GM12878 (cell line): ENCODE data around the gene PPP1R1C. TPM values are rescaled to one million over a fixed set of nuclear protein-coding genes. Genes with fewer than 3 reads are reported as not detected.

ENCODE experiments used
- ATAC-seq: fragments of 200-7000 bp; cut with Tn5 transposase; 3 replicates; pipeline ENCODE4 v1.9.1; 2020; ENCODE audit warnings: mild to moderate bottlenecking, moderate library complexity
- BruUV-seq: library from RNA; stranded (reverse); fragments of 400-500 nt; replicated peaks from 2 replicates; lab custom pipeline; 2021; lab: Mats Ljungman, UMichigan
- CTCF ChIA-PET: fragments of 300-600 bp; sonication (Branson Sonifier 250); formaldehyde crosslinking; extraction: SDS; loops from one replicate; lab custom pipeline; 2021; ENCODE audit warnings: inconsistent platforms; lab: Yijun Ruan, JAX
- POLR2A ChIA-PET: fragments of 350-600 bp; formaldehyde crosslinking; extraction: SDS; loops from one replicate; lab custom pipeline; 2021; ENCODE audit warnings: inconsistent platforms; lab: Charles Lee
- RAD21 ChIA-PET: fragments of 300-600 bp; sonication (Branson Sonifier 250); formaldehyde crosslinking; loops from one replicate; lab custom pipeline; 2023; ENCODE audit warnings: antibody characterized with exemption; ENCODE audit not compliant: unreplicated experiment; lab: Charles Lee
- SMC1A ChIA-PET: fragments of 300-600 bp; sonication (Branson Sonifier 250); formaldehyde crosslinking; loops from one replicate; lab custom pipeline; 2023; ENCODE audit not compliant: unreplicated experiment, uncharacterized antibody; lab: Charles Lee
- DNase-seq: peaks from one replicate; pipeline ENCODE4 v3.0.0-alpha.2; 2011; ENCODE audit warnings: low read depth, low spot score
- FAIRE-seq: peaks from 3 replicates; lab custom pipeline; 2011; peaks lifted over from hg19 to GRCh38; lab: Jason Lieb, UNC
- H2AFZ ChIP-seq: 2 replicates; pipeline ENCODE4 v1.6.0; 2011; ENCODE audit warnings: low read depth, low read length, control low read depth; ENCODE audit not compliant: control insufficient read depth
- H3K27ac ChIP-seq: 2 replicates; pipeline ENCODE4 v1.5.1; 2011; ENCODE audit warnings: control low read depth; ENCODE audit not compliant: control insufficient read depth, insufficient read depth
- H3K27me3 ChIP-seq, 2 experiments: replicated peaks in 1 of 2; 2 replicates each; pipeline versions ENCODE4 v1.6.0 to v1.6.1; 2011; ENCODE audit warnings: low read length in 1 of 2; ENCODE audit not compliant: control insufficient read depth in 2 of 2, insufficient read depth in 2 of 2
- H3K36me3 ChIP-seq, 2 experiments: 2 replicates each; pipeline ENCODE4 v1.5.1; 2011; ENCODE audit warnings: low read length in 1 of 2; ENCODE audit not compliant: control insufficient read depth in 2 of 2, insufficient read depth in 2 of 2
- H3K4me1 ChIP-seq: 2 replicates; pipeline ENCODE4 v1.6.1; 2011; ENCODE audit warnings: mild to moderate bottlenecking, low read length, moderate library complexity, mixed read lengths; ENCODE audit not compliant: control insufficient read depth, insufficient read depth
- H3K4me2 ChIP-seq: 2 replicates; pipeline ENCODE4 v1.6.0; 2011; ENCODE audit warnings: control low read depth; ENCODE audit not compliant: control insufficient read depth, insufficient read depth
- H3K4me3 ChIP-seq: fragments of 200-600 bp; sonication (generic); 2 replicates; pipeline ENCODE4 v1.5.1; 2016
- H3K79me2 ChIP-seq: 2 replicates; pipeline ENCODE4 v1.6.0; 2011; ENCODE audit warnings: low read length; ENCODE audit not compliant: control insufficient read depth, insufficient read depth
- H3K9ac ChIP-seq: 2 replicates; pipeline ENCODE4 v1.8.0; 2011; ENCODE audit warnings: low read length, control low read depth, mixed read lengths; ENCODE audit not compliant: control insufficient read depth, insufficient read depth
- H3K9me3 ChIP-seq: replicated peaks from 3 replicates; pipeline ENCODE4 v1.5.1; 2011; ENCODE audit warnings: mild to moderate bottlenecking, low read length; ENCODE audit not compliant: control insufficient read depth, insufficient read depth
- H4K20me1 ChIP-seq: 2 replicates; pipeline ENCODE4 v1.6.0; 2011; ENCODE audit not compliant: control insufficient read depth, insufficient read depth
- BACH1 ChIP-seq: fragments of 450-650 bp; IDR thresholded peaks from 2 replicates; pipeline ENCODE4 v1.6.1; 2017; ENCODE audit warnings: mild to moderate bottlenecking, borderline replicate concordance
- BMI1 ChIP-seq: fragments of 450-650 bp; IDR thresholded peaks from 2 replicates; pipeline ENCODE4 v1.6.1; 2016; ENCODE audit warnings: mild to moderate bottlenecking, moderate library complexity, borderline replicate concordance
- DPF2 ChIP-seq: fragments of 450-650 bp; IDR thresholded peaks from 2 replicates; pipeline ENCODE4 v1.6.1; 2017; ENCODE audit warnings: mild to moderate bottlenecking
- FOXK2 ChIP-seq: fragments of 450-650 bp; IDR thresholded peaks from 2 replicates; pipeline ENCODE4 v1.6.1; 2017; ENCODE audit warnings: mild to moderate bottlenecking, moderate library complexity
- HSF1 ChIP-seq: fragments of 150-350 bp; IDR thresholded peaks from 2 replicates; pipeline ENCODE4 v1.6.1; 2014; ENCODE audit warnings: mild to moderate bottlenecking, low read depth, low read length
- LARP7 ChIP-seq: fragments of 450-650 bp; IDR thresholded peaks from 2 replicates; pipeline ENCODE4 v1.6.1; 2017; ENCODE audit warnings: mild to moderate bottlenecking
- NFYA ChIP-seq: IDR thresholded peaks from 2 replicates; pipeline ENCODE4 v1.6.1; 2011; ENCODE audit warnings: low read depth, mild to moderate bottlenecking, low read length, improper control_type of control experiment, borderline replicate concordance
- RELA ChIP-seq: fragments of 450-650 bp; IDR thresholded peaks from 2 replicates; pipeline ENCODE4 v1.8.0; 2014; ENCODE audit warnings: borderline replicate concordance; ENCODE audit not compliant: partially characterized antibody
- RFX5 ChIP-seq: IDR thresholded peaks from 2 replicates; pipeline ENCODE4 v1.6.1; 2011; ENCODE audit warnings: low read depth, low read length, improper control_type of control experiment
- TCF7 ChIP-seq: IDR thresholded peaks from 2 replicates; pipeline ENCODE4 v1.6.1; 2014; ENCODE audit warnings: antibody characterized with exemption, borderline replicate concordance
- in situ Hi-C: fragments of 300-500 bp; cut with MboI; formaldehyde crosslinking; loops from 9 replicates; pipeline ENCODE4 v1.14.3; 2018; ENCODE audit warnings: mixed read lengths
- intact Hi-C: fragments of 100-400 bp; cut with micrococcal nuclease; formaldehyde crosslinking; loops from one replicate; pipeline ENCODE4 v1.14.2; 2022; ENCODE audit not compliant: unreplicated experiment
- polyA plus RNA-seq, 11 experiments: library from polyadenylated mRNA; depleted of rRNA in 4 of 11; unstranded in 6 of 11; stranded (reverse) in 5 of 11; fragments of >200 nt; fragmentation: Nextera tagmentation in 4 of 11; fragmentation: Illumina TruSeq in 1 of 11; extraction: Ambion mirVana in 4 of 11; extraction: Trizol in 1 of 11; gene quantifications; 1 replicate in 1 of 11; 2 replicates in 10 of 11; pipeline versions ENCODE4 v1.2.1 to v1.2.3, GENCODE V29; 2011 to 2016; ENCODE audit warnings: inconsistent platforms in 2 of 11, missing spikeins in 2 of 11, low read depth in 1 of 11
- total RNA-seq, 4 experiments: library from RNA; depleted of rRNA in 3 of 4; stranded (reverse); fragments of >200 nt in 3 of 4; fragmentation: Illumina TruSeq in 1 of 4; extraction: Trizol in 1 of 4; gene quantifications; 2 replicates each; pipeline versions ENCODE4 v1.2.1 to v1.2.3, GENCODE V29; 2013 to 2021

The PPP1R1C gene
- total and polyA plus RNA-seq, 10 of the 15 experiments (the other 5 are each of a cell fraction or from before 2014, with no cell fraction given), result 0.11 TPM; not detected in 9

GRCh38 chr2:181959508-181959907, 26.1 kb upstream of the PPP1R1C start:
- ChIA-PET RAD21 (no interaction called here), SMC1A (interaction anchor here (1.0 to 3.5 kb wide), 3 partner anchors 94 to 119 kb away, joined by 3 to 18 read pairs (median 3); no protein-coding TSS in a partner anchor), CTCF (interaction anchor here (1.0 to 5.9 kb wide), 5 partner anchors 10 to 244 kb away, joined by 3 to 35 read pairs (median 3); no protein-coding TSS in a partner anchor)
- intact Hi-C loops, result no loop called here
- ATAC-seq (no peak), FAIRE-seq (no peak)
- Histone ChIP-seq H2AFZ (no peak overlapping the region), H3K36me3 (no peaks in the 10 kb centered on the region), H3K9ac (no peak overlapping the region)
- TF ChIP-seq NFYA (no peak), HSF1 (no peak), TCF7 (no peak), LARP7 (no peak), RELA (no peak), DPF2 (no peak), BACH1 (no peak), RFX5 (no peak), BMI1 (no peak), FOXK2 (no peak)
- TF ChIP-seq, all 136 proteins: peak for 0
- Histone ChIP-seq H3K79me2 (no peaks in the 10 kb centered on the region), H4K20me1 (no peaks in the 10 kb centered on the region), H3K4me2 (no peak overlapping the region), H3K9me3 (no peaks in the 10 kb centered on the region), H3K4me1 (no peaks in the 10 kb centered on the region), H3K27me3 (no peaks in the 10 kb centered on the region), H3K27ac (no peak overlapping the region), H3K4me3 (no peak overlapping the region)
- in situ Hi-C loops, result no loop called here
- no TSS peak for BruUV-seq
- POLR2A ChIA-PET, result no interaction called here
- DNase-seq, result no peak
